Testis (tissue), 3 donors: ENCODE results near the gene ABHD12B. TPM values are rescaled to one million over a fixed set of nuclear protein-coding genes. Genes with fewer than 3 reads are reported as not detected.

Experiments
- DNase-seq: peaks from one replicate; pipeline ENCODE4 v3.0.0-alpha.2; 2019
- H3K27ac ChIP-seq, 2 donors: fragments of 200-600 bp; sonication (generic); one replicate each; pipeline ENCODE4 v1.5.1; 2019
- H3K27me3 ChIP-seq: fragments of 200-600 bp; sonication (generic); one replicate; pipeline ENCODE4 v1.5.1; 2019
- H3K36me3 ChIP-seq: fragments of 200-600 bp; sonication (generic); one replicate; pipeline ENCODE4 v1.5.1; 2017; ENCODE audit warnings: low read depth; ENCODE audit errors: missing control alignments
- H3K4me1 ChIP-seq: fragments of 200-600 bp; sonication (generic); one replicate; pipeline ENCODE4 v1.5.1; 2019
- H3K4me3 ChIP-seq, 2 donors: fragments of 200-600 bp; sonication (generic); one replicate each; pipeline ENCODE4 v1.5.1; 2017 to 2019
- H3K9me3 ChIP-seq: fragments of 200-600 bp; sonication (generic); one replicate; pipeline ENCODE4 v1.5.1; 2017
- CTCF ChIP-seq, 3 experiments: fragments of 450-650 bp in 2 of 3; fragments of 200-600 bp in 1 of 3; sonication (generic) in 1 of 3; IDR thresholded peaks; one replicate each; pipeline ENCODE4 v1.5.1; 2016 to 2019; ENCODE audit warnings: antibody characterized with exemption in 3 of 3, mild to moderate bottlenecking in 2 of 3, moderate library complexity in 1 of 3
- POLR2A ChIP-seq: fragments of 450-650 bp; IDR thresholded peaks from one replicate; pipeline ENCODE4 v1.6.1; 2017; ENCODE audit warnings: antibody characterized with exemption, mild to moderate bottlenecking, moderate library complexity
- WGBS, 2 donors: methylation state at CpG; one replicate each; pipeline ENCODE4 v1.1.5; 2018; 5-methylcytosine and 5-hydroxymethylcytosine counted together
- intact Hi-C: fragments of 100-400 bp; cut with DNase I; formaldehyde crosslinking; loops from one replicate; pipeline ENCODE4 v1.15.1; 2023; ENCODE audit warnings: low total_unique reads
- polyA plus RNA-seq: library from polyadenylated mRNA; stranded (reverse); fragments of 350-450 nt; fragmentation: Illumina TruSeq; extraction: RNeasy Lipid Tissue Mini Kit (QIAGEN cat#74804); gene quantifications from one replicate; pipeline ENCODE4 v1.2.3, GENCODE V29; 2014; ENCODE audit warnings: low read depth, low replicate concordance; ENCODE audit not compliant: insufficient read depth
- total RNA-seq, 2 donors: library from RNA; depleted of rRNA; stranded (reverse); fragments of >200 nt; gene quantifications; one replicate each; pipeline ENCODE4 v1.2.3, GENCODE V29; 2016

Gene ABHD12B
- total and polyA plus RNA-seq, 3 donors from 2014 or later = 0.37 to 3.0 TPM; not detected in 1

- Histone ChIP-seq H3K27me3 (no peaks in the 10 kb centered on the region), H3K4me3 (no peak overlapping the region), H3K27ac (no peak overlapping the region), H3K4me1 (no peaks in the 10 kb centered on the region), H3K36me3 (no peaks in the 10 kb centered on the region), H3K9me3 (no peaks in the 10 kb centered on the region)
- no peak for DNase-seq
- intact Hi-C loops = no loop called here
- no peak for TF ChIP-seq CTCF (IDR thresholded peaks at IDR 0.05)
- no peak for TF ChIP-seq POLR2A
Observed at GRCh38 chr14:50853891-50854290, 18.0 kb upstream of the ABHD12B start.

DNA sequence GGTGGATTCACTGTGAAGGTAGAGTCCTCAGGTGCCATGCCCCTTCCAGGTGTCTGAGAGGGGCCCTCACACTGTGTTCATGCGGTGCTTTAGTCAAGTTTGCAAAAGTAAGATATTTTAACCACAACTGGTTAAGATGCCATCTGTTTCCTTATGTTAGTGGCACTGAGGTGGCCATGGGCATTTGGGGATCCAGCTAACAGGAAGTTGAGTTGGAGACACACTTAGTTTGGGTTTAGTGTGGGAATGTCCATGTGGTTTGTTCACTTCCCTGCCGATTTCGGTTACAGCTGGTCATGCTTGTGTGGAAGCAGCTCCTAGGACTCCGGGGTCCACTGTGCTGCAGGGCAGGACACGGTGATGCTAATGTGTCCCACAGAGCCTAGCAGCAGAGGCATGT is 17.3 kb upstream of the ABHD12B start:
- no peaks in the 10 kb centered on the region for H3K36me3 ChIP-seq
- no peaks in the 10 kb centered on the region for H3K4me1 ChIP-seq
- H3K9me3 ChIP-seq = no peaks in the 10 kb centered on the region
- H3K27me3 ChIP-seq = no peaks in the 10 kb centered on the region
- no peak for DNase-seq
- H3K27ac ChIP-seq = no peak overlapping the region
- 65 to 93% methylated on average over 5 of the region's 5 CpGs for WGBS, 2 donors
- intact Hi-C loops = no loop called here
- TF ChIP-seq CTCF (IDR thresholded peaks at IDR 0.05) (no peak), POLR2A (no peak)
- H3K4me3 ChIP-seq = no peak overlapping the region

- DNase-seq = no peak
- 58 to 73% methylated on average over 1 of the region's 1 CpG for WGBS, 2 donors
- no peaks in the 10 kb centered on the region for H3K9me3 ChIP-seq
Observed at GRCh38 chr14:50855558-50855957, 16.3 kb upstream of the ABHD12B start.

GRCh38 chr14:50856660-50857059 is 15.2 kb upstream of the ABHD12B start:
- no peaks in the 10 kb centered on the region for H3K27me3 ChIP-seq
- no peaks in the 10 kb centered on the region for H3K4me1 ChIP-seq
- 85 to 93% methylated on average over 5 of the region's 5 CpGs for WGBS, 2 donors
- TF ChIP-seq POLR2A = no peak
- no peak overlapping the region for H3K27ac ChIP-seq
- H3K4me3 ChIP-seq = no peak overlapping the region
- H3K36me3 ChIP-seq = no peaks in the 10 kb centered on the region
- no peak for DNase-seq
- intact Hi-C loops = no loop called here
- no peaks in the 10 kb centered on the region for H3K9me3 ChIP-seq

More at GRCh38 chr14:50855558-50855957, 16.3 kb upstream of the ABHD12B start:
- no peak for TF ChIP-seq POLR2A
- no peak for TF ChIP-seq CTCF (IDR thresholded peaks at IDR 0.05)
- intact Hi-C loops = no loop called here
- H3K27ac ChIP-seq = no peak overlapping the region
- H3K4me1 ChIP-seq = no peaks in the 10 kb centered on the region
- no peak overlapping the region for H3K4me3 ChIP-seq
- H3K27me3 ChIP-seq = no peaks in the 10 kb centered on the region
- H3K36me3 ChIP-seq = no peaks in the 10 kb centered on the region

GRCh38 chr14:50859296-50859624 is 12.6 kb upstream of the ABHD12B start:
- H3K9me3 ChIP-seq = no peaks in the 10 kb centered on the region
- DNase-seq = no peak
- intact Hi-C loops = no loop called here
- H3K36me3 ChIP-seq = no peaks in the 10 kb centered on the region
- H3K27ac ChIP-seq = peak overlapping the region in 1 of 2 donors; percentile 81
- H3K4me1 ChIP-seq = no peaks in the 10 kb centered on the region
- 0% methylated on average over 1 of the region's 1 CpG for WGBS, 2 donors
- H3K27me3 ChIP-seq = no peaks in the 10 kb centered on the region
- peak overlapping the region; percentile 39 to 51 for H3K4me3 ChIP-seq
- TF ChIP-seq POLR2A = no peak

- 1 to 5% methylated on average over 6 of the region's 6 CpGs for WGBS, 2 donors
- intact Hi-C loops = no loop called here
- Histone ChIP-seq H3K27me3 (no peaks in the 10 kb centered on the region), H3K4me1 (no peaks in the 10 kb centered on the region), H3K4me3 (peak overlapping the region; percentile 39 to 51), H3K27ac (peak overlapping the region; percentile 18 to 81), H3K9me3 (no peaks in the 10 kb centered on the region), H3K36me3 (no peaks in the 10 kb centered on the region)
- peak; percentile 91 for DNase-seq
- TF ChIP-seq POLR2A = no peak
- peak; percentile 31 to 83 (median 74) for TF ChIP-seq CTCF (IDR thresholded peaks at IDR 0.05)
Observed at GRCh38 chr14:50860478-50861086, 11.3 kb upstream of the ABHD12B start.
